WTC11 (cell line): ENCODE results near the gene UBP1. TPM values are rescaled to one million over a fixed set of nuclear protein-coding genes. Genes with fewer than 3 reads are reported as not detected.

ENCODE experiments used
- ATAC-seq: fragments of 200-7000 bp; cut with Tn5 transposase; 2 replicates; pipeline ENCODE4 v1.10.0; 2021; ENCODE audit warnings: mild to moderate bottlenecking, moderate library complexity
- CTCF ChIA-PET: fragments of 300-600 bp; sonication (Branson Sonifier 250); formaldehyde crosslinking; loops from one replicate; lab custom pipeline; 2021; ENCODE audit warnings: antibody characterized with exemption; lab: Charles Lee
- POLR2A ChIA-PET: fragments of 350-600 bp; sonication (Branson Sonifier 250); formaldehyde crosslinking; loops from one replicate; lab custom pipeline; 2021; ENCODE audit warnings: antibody characterized with exemption; lab: Charles Lee
- DNase-seq: peaks from one replicate; pipeline ENCODE4 v3.0.0; 2021; ENCODE audit warnings: low spot score
- H3K27ac Mint-ChIP-seq: 2 replicates; pipeline ENCODE4 v1.8.0; 2021; ENCODE audit warnings: mixed read lengths
- H3K27me3 Mint-ChIP-seq: 2 replicates; pipeline ENCODE4 v1.8.0; 2021; ENCODE audit warnings: low read depth, mild to moderate bottlenecking, moderate library complexity, mixed read lengths
- H3K36me3 Mint-ChIP-seq: 2 replicates; pipeline ENCODE4 v1.8.0; 2021; ENCODE audit warnings: mixed read lengths
- H3K4me1 Mint-ChIP-seq: 2 replicates; pipeline ENCODE4 v1.8.0; 2022; ENCODE audit warnings: mixed read lengths
- H3K4me3 Mint-ChIP-seq: 2 replicates; pipeline ENCODE4 v1.8.0; 2021; ENCODE audit warnings: mild to moderate bottlenecking, moderate library complexity, mixed read lengths
- H3K9me3 Mint-ChIP-seq: 2 replicates; pipeline ENCODE4 v1.8.0; 2021; ENCODE audit warnings: mixed read lengths
- AFF4 ChIP-seq: sonication (generic); formaldehyde crosslinking; IDR thresholded peaks from 2 replicates; pipeline ENCODE4 v1.8.1; 2023; ENCODE audit warnings: mild to moderate bottlenecking, missing genetic modification reagents, borderline replicate concordance
- ETV6 ChIP-seq: sonication (generic); formaldehyde crosslinking; IDR thresholded peaks from 2 replicates; pipeline ENCODE4 v1.8.1; 2022; ENCODE audit warnings: mild to moderate bottlenecking, missing genetic modification reagents
- GABPB1 ChIP-seq: sonication (generic); formaldehyde crosslinking; IDR thresholded peaks from 2 replicates; pipeline ENCODE4 v1.8.1; 2023; ENCODE audit warnings: mild to moderate bottlenecking, missing genetic modification reagents
- GRHL2 ChIP-seq: fragments of 250-450 bp; sonication (Bioruptor Pico); IDR thresholded peaks from 2 replicates; pipeline ENCODE4 v1.8.0; 2022; ENCODE audit warnings: mild to moderate bottlenecking, moderate library complexity; ENCODE audit not compliant: insufficient replicate concordance, severe bottlenecking
- MYBL2 ChIP-seq: sonication (generic); formaldehyde crosslinking; IDR thresholded peaks from 2 replicates; pipeline ENCODE4 v1.8.1; 2023; ENCODE audit warnings: mild to moderate bottlenecking, moderate library complexity, missing genetic modification reagents
- NR2C2 ChIP-seq: sonication (generic); formaldehyde crosslinking; IDR thresholded peaks from 2 replicates; pipeline ENCODE4 v1.8.0; 2022; ENCODE audit warnings: mild to moderate bottlenecking, missing genetic modification reagents
- RORB ChIP-seq: fragments of 250-450 bp; sonication (Bioruptor Pico); IDR thresholded peaks from 2 replicates; pipeline ENCODE4 v1.9.0; 2021; ENCODE audit warnings: mild to moderate bottlenecking
- SMAD3 ChIP-seq: sonication (generic); formaldehyde crosslinking; IDR thresholded peaks from 2 replicates; pipeline ENCODE4 v1.8.0; 2022; ENCODE audit warnings: missing genetic modification reagents, mild to moderate bottlenecking, borderline replicate concordance
- SMAD4 ChIP-seq: sonication (generic); formaldehyde crosslinking; IDR thresholded peaks from 2 replicates; pipeline ENCODE4 v1.8.0; 2022; ENCODE audit warnings: mild to moderate bottlenecking, missing genetic modification reagents
- SOX15 ChIP-seq: fragments of 250-450 bp; sonication (Bioruptor Pico); IDR thresholded peaks from 2 replicates; pipeline ENCODE4 v1.9.0; 2021; ENCODE audit warnings: mild to moderate bottlenecking
- SP1 ChIP-seq: sonication (generic); formaldehyde crosslinking; conservative IDR thresholded peaks from 2 replicates; pipeline ENCODE4 v1.8.1; 2022; ENCODE audit warnings: missing genetic modification reagents
- ZBTB21 ChIP-seq: sonication (generic); formaldehyde crosslinking; IDR thresholded peaks from 2 replicates; pipeline ENCODE4 v1.8.1; 2023; ENCODE audit warnings: mild to moderate bottlenecking, missing genetic modification reagents, borderline replicate concordance
- ZMAT4 ChIP-seq: fragments of 250-450 bp; sonication (Bioruptor Pico); IDR thresholded peaks from 2 replicates; pipeline ENCODE4 v1.9.0; 2021; ENCODE audit warnings: mild to moderate bottlenecking
- ZNF317 ChIP-seq: sonication (generic); formaldehyde crosslinking; IDR thresholded peaks from 2 replicates; pipeline ENCODE4 v1.8.1; 2023; ENCODE audit warnings: low read depth, mild to moderate bottlenecking, moderate library complexity, missing genetic modification reagents, borderline replicate concordance
- ZNF671 ChIP-seq: fragments of 250-450 bp; sonication (Bioruptor Pico); IDR thresholded peaks from 2 replicates; pipeline ENCODE4 v1.8.0; 2021; ENCODE audit warnings: mild to moderate bottlenecking
- total RNA-seq: library from RNA; stranded (reverse); gene quantifications from 3 replicates; pipeline ENCODE4 v1.2.3, GENCODE V29; 2021
- TF ChIP-seq, protein P1 (sequence below): sonication (generic); formaldehyde crosslinking; IDR thresholded peaks from 2 replicates; pipeline ENCODE4 v1.8.1; 2023; ENCODE audit warnings: mild to moderate bottlenecking, moderate library complexity, missing genetic modification reagents
- TF ChIP-seq, protein P2 (sequence below): sonication (generic); formaldehyde crosslinking; IDR thresholded peaks from 2 replicates; pipeline ENCODE4 v1.8.0; 2022; ENCODE audit warnings: mild to moderate bottlenecking, missing genetic modification reagents
- TF ChIP-seq, protein P3 (sequence below): sonication (generic); formaldehyde crosslinking; IDR thresholded peaks from 2 replicates; pipeline ENCODE4 v1.8.1; 2023; ENCODE audit warnings: mild to moderate bottlenecking, missing genetic modification reagents
- TF ChIP-seq, protein P4 (sequence below): sonication (generic); formaldehyde crosslinking; IDR thresholded peaks from 2 replicates; pipeline ENCODE4 v1.8.1; 2022; ENCODE audit warnings: low read depth, mild to moderate bottlenecking, moderate library complexity, missing genetic modification reagents, borderline replicate concordance
- TF ChIP-seq, protein P5 (sequence below): sonication (generic); formaldehyde crosslinking; IDR thresholded peaks from 2 replicates; pipeline ENCODE4 v1.8.1; 2023; ENCODE audit warnings: mild to moderate bottlenecking, missing genetic modification reagents, moderate library complexity
- TF ChIP-seq, protein P6 (sequence below): sonication (generic); formaldehyde crosslinking; IDR thresholded peaks from 2 replicates; pipeline ENCODE4 v1.8.0; 2023; ENCODE audit warnings: mild to moderate bottlenecking, missing genetic modification reagents

Gene UBP1
- total RNA-seq, 1 experiment from 2014 or later: 72.6 TPM

DNA sequence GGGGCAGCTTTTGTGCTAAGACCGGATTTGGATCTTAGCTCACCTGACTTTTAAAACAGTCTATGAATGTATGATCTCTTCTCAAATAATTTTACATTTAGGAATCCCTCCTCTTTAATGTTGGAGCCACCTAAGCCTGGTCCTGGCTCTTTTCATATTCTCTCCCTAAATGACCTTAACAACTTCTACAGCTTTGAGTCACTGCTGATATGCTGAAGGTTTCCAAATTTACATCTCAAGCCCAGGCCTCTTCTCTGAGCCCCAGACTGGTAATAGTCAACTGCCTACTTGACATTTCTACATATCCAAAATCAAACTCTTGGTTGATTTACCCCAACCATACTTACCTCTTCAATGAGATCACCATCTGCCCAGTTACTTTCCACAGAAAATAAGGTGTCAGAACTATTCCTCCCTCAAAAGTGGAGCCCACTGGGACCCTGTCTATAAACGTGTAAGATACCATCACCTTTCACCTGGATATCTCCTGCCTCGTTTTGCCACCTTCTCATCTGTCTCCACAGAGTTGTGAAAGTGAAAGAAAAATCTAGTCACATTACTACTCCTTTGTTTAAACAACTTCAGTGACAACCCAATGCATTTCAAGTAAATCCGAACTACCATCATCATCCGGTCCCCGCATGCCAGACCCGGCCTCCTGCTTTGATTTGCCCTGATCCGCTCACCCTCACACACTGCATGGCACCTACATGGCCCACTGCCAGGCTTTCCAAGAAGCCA is 48.8 kb downstream of the UBP1 start:
- Mint-ChIP-seq H3K36me3 (peaks cover 68% of the 10 kb centered on the region), H3K27me3 (no peaks in the 10 kb centered on the region), H3K4me1 (no peaks in the 10 kb centered on the region), H3K27ac (no peak overlapping the region), H3K9me3 (no peaks in the 10 kb centered on the region), H3K4me3 (no peak overlapping the region)
- DNase-seq: no peak
- ATAC-seq: no peak
- ChIA-PET POLR2A (no interaction called here), CTCF (no interaction called here)
- TF ChIP-seq GRHL2: no peak

DNA sequence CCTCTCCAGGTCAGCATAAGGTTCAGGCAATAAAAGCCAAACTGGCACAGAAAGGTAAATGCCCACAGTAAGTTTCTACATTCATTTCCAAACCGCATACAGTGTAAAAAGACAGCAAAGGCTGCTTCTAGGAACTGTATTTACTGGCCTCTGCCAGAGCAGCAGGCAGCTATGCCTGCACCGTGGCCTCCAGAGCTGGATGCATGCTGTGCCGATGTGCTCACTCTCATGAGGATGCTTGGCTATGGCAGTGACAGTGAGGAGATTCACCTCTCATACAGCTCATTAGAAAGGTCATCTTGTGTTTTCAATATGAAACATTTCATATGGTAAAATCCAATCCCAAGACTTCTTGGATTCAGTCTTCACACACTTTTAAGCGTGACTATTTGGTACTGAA is 50.3 kb downstream of the UBP1 start:
- peaks cover 53% of the 10 kb centered on the region for H3K36me3 Mint-ChIP-seq
- no peak overlapping the region for H3K4me3 Mint-ChIP-seq
- ChIA-PET POLR2A (no interaction called here), CTCF (interaction anchor here (0.9 to 1.8 kb wide), 2 partner anchors 17 to 258 kb away, joined by 3 to 9 read pairs; no protein-coding TSS in a partner anchor)
- TF ChIP-seq SMAD4: no peak
- TF ChIP-seq AFF4 (CRISPR knock-in tag): no peak
- no peak for TF ChIP-seq ZNF671 (CRISPR knock-in tag)
- no peak for TF ChIP-seq ZNF317 (CRISPR knock-in tag)
- no peak for TF ChIP-seq NR2C2 (CRISPR knock-in tag)
- TF ChIP-seq RORB (CRISPR knock-in tag): no peak
- TF ChIP-seq, protein P1, sequence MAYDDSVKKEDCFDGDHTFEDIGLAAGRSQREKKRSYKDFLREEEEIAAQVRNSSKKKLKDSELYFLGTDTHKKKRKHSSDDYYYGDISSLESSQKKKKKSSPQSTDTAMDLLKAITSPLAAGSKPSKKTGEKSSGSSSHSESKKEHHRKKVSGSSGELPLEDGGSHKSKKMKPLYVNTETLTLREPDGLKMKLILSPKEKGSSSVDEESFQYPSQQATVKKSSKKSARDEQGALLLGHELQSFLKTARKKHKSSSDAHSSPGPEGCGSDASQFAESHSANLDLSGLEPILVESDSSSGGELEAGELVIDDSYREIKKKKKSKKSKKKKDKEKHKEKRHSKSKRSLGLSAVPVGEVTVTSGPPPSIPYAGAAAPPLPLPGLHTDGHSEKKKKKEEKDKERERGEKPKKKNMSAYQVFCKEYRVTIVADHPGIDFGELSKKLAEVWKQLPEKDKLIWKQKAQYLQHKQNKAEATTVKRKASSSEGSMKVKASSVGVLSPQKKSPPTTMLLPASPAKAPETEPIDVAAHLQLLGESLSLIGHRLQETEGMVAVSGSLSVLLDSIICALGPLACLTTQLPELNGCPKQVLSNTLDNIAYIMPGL: no peak
- TF ChIP-seq, protein P2, sequence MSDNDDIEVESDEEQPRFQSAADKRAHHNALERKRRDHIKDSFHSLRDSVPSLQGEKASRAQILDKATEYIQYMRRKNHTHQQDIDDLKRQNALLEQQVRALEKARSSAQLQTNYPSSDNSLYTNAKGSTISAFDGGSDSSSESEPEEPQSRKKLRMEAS (CRISPR knock-in tag): no peak
- no peak for TF ChIP-seq SMAD3
- no peak for TF ChIP-seq GABPB1 (CRISPR knock-in tag)
- no peak for TF ChIP-seq ZMAT4 (CRISPR knock-in tag)
- no peak for TF ChIP-seq SOX15
- no peak for TF ChIP-seq ETV6 (CRISPR knock-in tag)
- TF ChIP-seq ZBTB21 (CRISPR knock-in tag): no peak
- TF ChIP-seq, protein P3, sequence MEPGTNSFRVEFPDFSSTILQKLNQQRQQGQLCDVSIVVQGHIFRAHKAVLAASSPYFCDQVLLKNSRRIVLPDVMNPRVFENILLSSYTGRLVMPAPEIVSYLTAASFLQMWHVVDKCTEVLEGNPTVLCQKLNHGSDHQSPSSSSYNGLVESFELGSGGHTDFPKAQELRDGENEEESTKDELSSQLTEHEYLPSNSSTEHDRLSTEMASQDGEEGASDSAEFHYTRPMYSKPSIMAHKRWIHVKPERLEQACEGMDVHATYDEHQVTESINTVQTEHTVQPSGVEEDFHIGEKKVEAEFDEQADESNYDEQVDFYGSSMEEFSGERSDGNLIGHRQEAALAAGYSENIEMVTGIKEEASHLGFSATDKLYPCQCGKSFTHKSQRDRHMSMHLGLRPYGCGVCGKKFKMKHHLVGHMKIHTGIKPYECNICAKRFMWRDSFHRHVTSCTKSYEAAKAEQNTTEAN (CRISPR knock-in tag): no peak
- TF ChIP-seq, protein P4, sequence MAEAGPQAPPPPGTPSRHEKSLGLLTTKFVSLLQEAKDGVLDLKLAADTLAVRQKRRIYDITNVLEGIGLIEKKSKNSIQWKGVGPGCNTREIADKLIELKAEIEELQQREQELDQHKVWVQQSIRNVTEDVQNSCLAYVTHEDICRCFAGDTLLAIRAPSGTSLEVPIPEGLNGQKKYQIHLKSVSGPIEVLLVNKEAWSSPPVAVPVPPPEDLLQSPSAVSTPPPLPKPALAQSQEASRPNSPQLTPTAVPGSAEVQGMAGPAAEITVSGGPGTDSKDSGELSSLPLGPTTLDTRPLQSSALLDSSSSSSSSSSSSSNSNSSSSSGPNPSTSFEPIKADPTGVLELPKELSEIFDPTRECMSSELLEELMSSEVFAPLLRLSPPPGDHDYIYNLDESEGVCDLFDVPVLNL: no peak
- TF ChIP-seq, protein P5, sequence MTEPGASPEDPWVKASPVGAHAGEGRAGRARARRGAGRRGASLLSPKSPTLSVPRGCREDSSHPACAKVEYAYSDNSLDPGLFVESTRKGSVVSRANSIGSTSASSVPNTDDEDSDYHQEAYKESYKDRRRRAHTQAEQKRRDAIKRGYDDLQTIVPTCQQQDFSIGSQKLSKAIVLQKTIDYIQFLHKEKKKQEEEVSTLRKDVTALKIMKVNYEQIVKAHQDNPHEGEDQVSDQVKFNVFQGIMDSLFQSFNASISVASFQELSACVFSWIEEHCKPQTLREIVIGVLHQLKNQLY: no peak
- TF ChIP-seq SP1 (CRISPR knock-in tag): no peak
- no peak for TF ChIP-seq MYBL2 (CRISPR knock-in tag)
- TF ChIP-seq, protein P6, sequence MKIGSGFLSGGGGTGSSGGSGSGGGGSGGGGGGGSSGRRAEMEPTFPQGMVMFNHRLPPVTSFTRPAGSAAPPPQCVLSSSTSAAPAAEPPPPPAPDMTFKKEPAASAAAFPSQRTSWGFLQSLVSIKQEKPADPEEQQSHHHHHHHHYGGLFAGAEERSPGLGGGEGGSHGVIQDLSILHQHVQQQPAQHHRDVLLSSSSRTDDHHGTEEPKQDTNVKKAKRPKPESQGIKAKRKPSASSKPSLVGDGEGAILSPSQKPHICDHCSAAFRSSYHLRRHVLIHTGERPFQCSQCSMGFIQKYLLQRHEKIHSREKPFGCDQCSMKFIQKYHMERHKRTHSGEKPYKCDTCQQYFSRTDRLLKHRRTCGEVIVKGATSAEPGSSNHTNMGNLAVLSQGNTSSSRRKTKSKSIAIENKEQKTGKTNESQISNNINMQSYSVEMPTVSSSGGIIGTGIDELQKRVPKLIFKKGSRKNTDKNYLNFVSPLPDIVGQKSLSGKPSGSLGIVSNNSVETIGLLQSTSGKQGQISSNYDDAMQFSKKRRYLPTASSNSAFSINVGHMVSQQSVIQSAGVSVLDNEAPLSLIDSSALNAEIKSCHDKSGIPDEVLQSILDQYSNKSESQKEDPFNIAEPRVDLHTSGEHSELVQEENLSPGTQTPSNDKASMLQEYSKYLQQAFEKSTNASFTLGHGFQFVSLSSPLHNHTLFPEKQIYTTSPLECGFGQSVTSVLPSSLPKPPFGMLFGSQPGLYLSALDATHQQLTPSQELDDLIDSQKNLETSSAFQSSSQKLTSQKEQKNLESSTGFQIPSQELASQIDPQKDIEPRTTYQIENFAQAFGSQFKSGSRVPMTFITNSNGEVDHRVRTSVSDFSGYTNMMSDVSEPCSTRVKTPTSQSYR (CRISPR knock-in tag): no peak
- no peaks in the 10 kb centered on the region for H3K9me3 Mint-ChIP-seq
- DNase-seq (no peak), ATAC-seq (no peak)
- 0 out of 2 replicates have a peak overlapping the region, but pooled peaks have one; percentile 2 for H3K27ac Mint-ChIP-seq
- H3K4me1 Mint-ChIP-seq: no peaks in the 10 kb centered on the region
- no peaks in the 10 kb centered on the region for H3K27me3 Mint-ChIP-seq
